Psoas muscle (tissue), 8 donors: ENCODE results near the gene HFE. TPM values are rescaled to one million over a fixed set of nuclear protein-coding genes. Genes with fewer than 3 reads are reported as not detected.
"Not testable (repeated sequence)": the region's sequence is repeated elsewhere in the genome, so short reads cannot be mapped to it uniquely, and the experiment has no call there.

Experiments
- ATAC-seq, 4 donors: fragments of 200-7000 bp; cut with Tn5 transposase; one replicate each; pipeline ENCODE4 v1.9.1; 2020; ENCODE audit warnings: moderate library complexity in 3 of 4, mild to moderate bottlenecking in 2 of 4
- DNase-seq, 2 donors: peaks; one replicate each; pipeline ENCODE4 v3.0.0-alpha.2; 2020
- H3K27ac ChIP-seq: fragments of 200-600 bp; one replicate; pipeline ENCODE4 v1.8.0; 2022
- H3K27me3 ChIP-seq, 3 donors: fragments of 200-600 bp in 1 of 3; one replicate each; pipeline versions ENCODE4 v1.6.1 to v1.8.0; 2013 to 2022; ENCODE audit warnings: low read length in 2 of 3, mild to moderate bottlenecking in 2 of 3, moderate library complexity in 1 of 3; ENCODE audit not compliant: insufficient read depth in 3 of 3
- H3K36me3 ChIP-seq, 2 donors: fragments of 200-600 bp in 1 of 2; one replicate each; pipeline versions ENCODE4 v1.6.1 to v1.8.0; 2013 to 2022; ENCODE audit warnings: low read depth in 1 of 2, mild to moderate bottlenecking in 1 of 2, moderate library complexity in 1 of 2; ENCODE audit not compliant: insufficient read depth in 1 of 2
- H3K4me1 ChIP-seq: fragments of 200-600 bp; one replicate; pipeline ENCODE4 v1.8.0; 2022
- H3K4me3 ChIP-seq: fragments of 200-600 bp; one replicate; pipeline ENCODE4 v1.8.0; 2022; ENCODE audit warnings: mild to moderate bottlenecking
- H3K9me3 ChIP-seq: fragments of 200-600 bp; one replicate; pipeline ENCODE4 v1.8.0; 2022
- CTCF ChIP-seq: fragments of 200-600 bp; IDR thresholded peaks from one replicate; pipeline ENCODE4 v1.8.0; 2022; ENCODE audit warnings: antibody characterized with exemption
- WGBS, 3 donors: extraction: QIAGEN DNeasy Blood & Tissue Kit; methylation state at CpG; one replicate each; pipeline versions ENCODE4 v1.1.6 to v1.1.7; 2013; 5-methylcytosine and 5-hydroxymethylcytosine counted together
- intact Hi-C, 2 donors: fragments of 100-400 bp; cut with DNase I; formaldehyde crosslinking; loops; one replicate each; pipeline versions ENCODE4 v1.11.0 to v1.14.2; 2022
- polyA plus RNA-seq, 3 donors: library from polyadenylated mRNA; stranded (reverse); fragments of 200-250 nt; gene quantifications; one replicate each; pipeline ENCODE4 v1.2.3, GENCODE V29; 2013
- total RNA-seq, 4 donors: library from RNA; stranded (reverse); fragmentation: NEBNext Ultra II Directional in 2 of 4; extraction: Animal tissue kit (Norgen Biotek cat#: 25700) in 2 of 4; gene quantifications; one replicate each; pipeline versions ENCODE4 v1.2.1 to v1.2.4, GENCODE V29; 2021 to 2023
- donor health status: healthy with polysubstance abuse.
- donor health status: DM: no; HTN: no; CAD: no; lungs with moderate emphysema.
- donor health status: Bipolar disorder and iron deficiency.
- donor health status: healthy.
- donor health status: DM: yes; HTN: yes; CAD: no.
- donor health status: DM: no; HTN: no; CAD: no.
- donor health status: DM: no; HTN: no; CAD: no.
- donor health status: DM: yes; HTN: yes; CAD: no.

Gene HFE
- total and polyA plus RNA-seq, 7 donors = 0.32 to 2.7 (median 1.2) TPM

GRCh38 chr6:26045065-26045927, 41.9 kb upstream of the HFE start:
- 2 to 3% (median 3%) methylated on average over 47 of the region's 47 CpGs for WGBS, 3 donors
- no peak for TF ChIP-seq CTCF
- H3K4me1 ChIP-seq = peaks cover 8% of the 10 kb centered on the region
- intact Hi-C loops = no loop called here
- H3K27me3 ChIP-seq = peaks cover 0 to 2% (median 0%) of the 10 kb centered on the region in 3 donors
- H3K4me3 ChIP-seq = peak overlapping the region; percentile 61
- H3K36me3 ChIP-seq = no peaks in the 10 kb centered on the region
- no peaks in the 10 kb centered on the region for H3K9me3 ChIP-seq
- peak overlapping the region; percentile 91 for H3K27ac ChIP-seq
- ATAC-seq = peak; percentile 73 to 85 (median 76)
- DNase-seq = peak in 1 of 2 donors; percentile 65

- H3K4me3 ChIP-seq = peak overlapping the region; percentile 61
- peaks cover 8% of the 10 kb centered on the region for H3K4me1 ChIP-seq
- DNase-seq (no peak), ATAC-seq (no peak)
- 33 to 44% (median 39%) methylated on average over 5 of the region's 5 CpGs for WGBS, 3 donors
- no peaks in the 10 kb centered on the region for H3K9me3 ChIP-seq
- H3K27ac ChIP-seq = no peak overlapping the region
- intact Hi-C loops = no loop called here
- H3K36me3 ChIP-seq = no peaks in the 10 kb centered on the region
- no peak for TF ChIP-seq CTCF
- peaks cover 0 to 2% (median 0%) of the 10 kb centered on the region in 3 donors for H3K27me3 ChIP-seq
Measured at GRCh38 chr6:26045928-26046368, 41.3 kb upstream of the HFE start.

- intact Hi-C loops, H3K9me3 ChIP-seq, H3K27ac ChIP-seq, ATAC-seq, H3K36me3 ChIP-seq, H3K4me3 ChIP-seq, H3K4me1 ChIP-seq, DNase-seq, H3K27me3 ChIP-seq: not testable (repeated sequence)
- WGBS, 3 donors = 94 to 97% (median 95%) methylated on average over 11 to 12 of the region's 18 CpGs
Measured at GRCh38 chr6:26047329-26047728, 39.9 kb upstream of the HFE start.

- ATAC-seq = no peak
- no peak for TF ChIP-seq CTCF
- WGBS, 3 donors = 74 to 85% (median 76%) methylated on average over 2 of the region's 2 CpGs
Measured at GRCh38 chr6:26048590-26048989, 38.6 kb upstream of the HFE start.

GRCh38 chr6:26051665-26052310, 35.4 kb upstream of the HFE start:
- Histone ChIP-seq H3K27ac (no peak overlapping the region), H3K4me1 (no peaks in the 10 kb centered on the region), H3K4me3 (no peak overlapping the region), H3K9me3 (no peaks in the 10 kb centered on the region), H3K27me3 (no peaks in the 10 kb centered on the region), H3K36me3 (no peaks in the 10 kb centered on the region)
- no peak for TF ChIP-seq CTCF
- WGBS, 3 donors = 92 to 93% (median 93%) methylated on average over 4 of the region's 4 CpGs
- DNase-seq (no peak), ATAC-seq (no peak)
- intact Hi-C loops = loop anchor here in 1 of 2 donors (10.0 kb wide), 1 partner anchor 233 kb away; a partner anchor contains a TSS

More at GRCh38 chr6:26048590-26048989, 38.6 kb upstream of the HFE start:
- DNase-seq = no peak
- H3K27me3 ChIP-seq = no peaks in the 10 kb centered on the region
- H3K4me3 ChIP-seq = no peak overlapping the region
- intact Hi-C loops = no loop called here
- H3K36me3 ChIP-seq = no peaks in the 10 kb centered on the region
- H3K9me3 ChIP-seq = no peaks in the 10 kb centered on the region
- no peak overlapping the region for H3K27ac ChIP-seq
- H3K4me1 ChIP-seq = peaks cover 8% of the 10 kb centered on the region

- 97 to 98% (median 97%) methylated on average over 18 of the region's 18 CpGs for WGBS, 3 donors
- not testable (repeated sequence) for H3K27me3 ChIP-seq, H3K4me3 ChIP-seq, H3K36me3 ChIP-seq, H3K9me3 ChIP-seq, ATAC-seq, H3K27ac ChIP-seq, DNase-seq, H3K4me1 ChIP-seq
- intact Hi-C loops = loop anchor here in 1 of 2 donors (10.0 kb wide), 1 partner anchor 232 kb away; a partner anchor contains a TSS
Measured at GRCh38 chr6:26052762-26053250, 34.4 kb upstream of the HFE start.
